Tibial nerve (tissue), 4 donors: Measurements from ENCODE around the gene AUH.

Experiments used
- EP300 ChIP-seq, 2 donors: sonication (generic); formaldehyde crosslinking; IDR thresholded peaks; one replicate each; pipeline ENCODE4 v1.6.1; 2017; ENCODE audit warnings: antibody characterized with exemption in 2 of 2, mild to moderate bottlenecking in 1 of 2
- TF ChIP-seq, protein P1 (sequence below), 5 experiments: fragments of 200-600 bp in 3 of 5; fragments of 450-650 bp in 2 of 5; sonication (generic) in 3 of 5; IDR thresholded peaks; one replicate each; pipeline ENCODE4 v1.5.1; 2016 to 2019; ENCODE audit warnings: antibody characterized with exemption in 5 of 5, mild to moderate bottlenecking in 3 of 5, moderate library complexity in 2 of 5

DNA sequence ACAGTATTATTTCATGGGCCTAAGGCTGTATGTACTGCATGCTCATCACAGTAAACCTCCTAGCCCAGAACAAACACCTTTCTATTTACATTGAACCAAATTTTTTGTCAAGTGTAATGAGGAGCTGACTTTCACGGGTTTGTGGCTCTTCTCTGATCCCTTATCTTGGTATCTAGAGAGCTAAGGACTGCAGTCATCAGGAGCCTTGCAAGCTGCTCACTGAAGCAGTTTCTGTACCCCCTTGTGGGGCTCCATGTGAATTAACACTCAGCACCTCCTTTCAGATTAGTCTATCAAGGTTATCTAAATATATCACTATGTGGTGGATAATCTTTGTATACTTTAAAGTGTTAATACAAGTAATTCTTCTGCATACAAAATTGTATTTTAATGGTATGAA is 108.2 kb downstream of the AUH start:
- TF ChIP-seq, protein P1, sequence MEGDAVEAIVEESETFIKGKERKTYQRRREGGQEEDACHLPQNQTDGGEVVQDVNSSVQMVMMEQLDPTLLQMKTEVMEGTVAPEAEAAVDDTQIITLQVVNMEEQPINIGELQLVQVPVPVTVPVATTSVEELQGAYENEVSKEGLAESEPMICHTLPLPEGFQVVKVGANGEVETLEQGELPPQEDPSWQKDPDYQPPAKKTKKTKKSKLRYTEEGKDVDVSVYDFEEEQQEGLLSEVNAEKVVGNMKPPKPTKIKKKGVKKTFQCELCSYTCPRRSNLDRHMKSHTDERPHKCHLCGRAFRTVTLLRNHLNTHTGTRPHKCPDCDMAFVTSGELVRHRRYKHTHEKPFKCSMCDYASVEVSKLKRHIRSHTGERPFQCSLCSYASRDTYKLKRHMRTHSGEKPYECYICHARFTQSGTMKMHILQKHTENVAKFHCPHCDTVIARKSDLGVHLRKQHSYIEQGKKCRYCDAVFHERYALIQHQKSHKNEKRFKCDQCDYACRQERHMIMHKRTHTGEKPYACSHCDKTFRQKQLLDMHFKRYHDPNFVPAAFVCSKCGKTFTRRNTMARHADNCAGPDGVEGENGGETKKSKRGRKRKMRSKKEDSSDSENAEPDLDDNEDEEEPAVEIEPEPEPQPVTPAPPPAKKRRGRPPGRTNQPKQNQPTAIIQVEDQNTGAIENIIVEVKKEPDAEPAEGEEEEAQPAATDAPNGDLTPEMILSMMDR (IDR thresholded peaks at IDR 0.05), result no peak
- no peak for TF ChIP-seq EP300 (IDR thresholded peaks at IDR 0.05)
